NCI-H524 treated with DMSO at 0.1 percent for 48 hours (cell line): ENCODE data around the gene CDKN2C.

Experiments
- DNase-seq: peaks from one replicate; lab custom pipeline; 2025; lab: John Stamatoyannopoulos, UW

Gene CDKN2C

GRCh38 chr1:50966991-50967390 lies 3.1 kb upstream of the CDKN2C start:
- DNase-seq, result no peak

GRCh38 chr1:50967416-50968157 lies 2.5 kb upstream of the CDKN2C start:
- no peak for DNase-seq

DNA sequence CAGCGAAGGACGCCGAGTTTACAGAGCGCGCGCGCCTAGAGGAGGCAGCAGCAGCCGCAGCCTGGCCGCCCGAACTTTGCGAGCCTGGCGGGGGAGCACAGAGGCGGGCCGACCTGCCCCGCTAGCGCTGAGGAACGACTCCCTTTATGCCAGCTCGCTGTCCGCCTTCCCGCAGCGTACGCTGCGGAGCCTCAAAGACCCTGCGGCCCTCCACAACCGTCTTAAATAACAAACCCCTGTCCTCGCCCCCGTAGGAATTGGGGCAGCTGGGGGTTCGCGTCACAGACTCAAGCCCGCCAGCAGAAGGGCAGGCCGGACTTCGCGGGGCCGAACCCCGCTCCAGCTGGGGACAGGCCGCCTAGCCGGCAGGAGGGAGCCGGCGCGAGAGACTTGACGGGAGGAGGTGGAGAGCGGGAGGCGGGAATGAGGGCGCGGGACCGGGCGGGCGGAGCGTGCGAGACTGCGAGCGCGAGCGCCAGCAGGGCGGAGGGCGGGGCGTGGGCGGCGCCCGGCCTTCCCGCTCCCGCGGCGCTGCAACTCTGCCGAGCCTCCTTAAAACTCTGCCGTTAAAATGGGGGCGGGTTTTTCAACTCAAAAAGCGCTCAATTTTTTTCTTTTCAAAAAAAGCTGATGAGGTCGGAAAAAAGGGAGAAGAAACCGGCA lies 1.8 kb upstream of the CDKN2C start:
- peak; percentile 30 for DNase-seq

DNA sequence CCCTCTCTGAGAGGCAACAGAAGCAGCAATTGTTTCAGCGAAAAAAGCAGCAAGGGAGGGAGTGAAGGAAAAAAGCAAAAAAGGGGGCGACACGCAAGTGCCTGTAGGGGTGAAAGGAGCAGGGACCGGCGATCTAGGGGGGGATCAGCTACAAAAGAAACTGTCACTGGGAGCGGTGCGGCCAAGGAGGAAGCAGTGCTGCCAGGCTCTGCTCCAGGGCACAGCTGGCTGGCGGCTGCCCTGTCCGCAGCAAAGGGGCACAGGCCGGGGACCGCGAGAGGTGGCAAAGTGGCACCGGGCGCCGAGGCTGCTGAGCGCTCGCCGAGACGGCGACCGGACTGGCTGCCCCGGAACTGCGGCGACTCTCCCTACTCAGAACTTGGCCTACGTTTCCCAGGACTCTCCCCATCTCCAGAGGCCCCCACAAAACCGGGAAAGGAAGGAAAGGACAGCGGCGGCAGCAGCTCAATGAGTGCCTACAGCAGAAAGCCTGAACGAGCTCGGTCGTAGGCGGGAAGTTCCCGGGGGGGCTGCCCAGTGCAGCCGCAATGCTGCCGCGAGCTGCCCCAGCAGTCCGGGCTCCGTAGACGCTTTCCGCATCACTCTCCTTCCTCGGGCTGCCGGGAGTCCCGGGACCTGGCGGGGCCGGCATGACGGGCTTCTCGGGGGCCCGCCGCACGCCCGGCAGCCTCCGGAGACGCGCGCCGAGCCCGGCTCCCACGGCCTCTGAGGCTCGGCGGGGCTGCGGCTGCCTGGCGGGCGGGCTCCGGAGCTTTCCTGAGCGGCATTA lies 1.0 kb upstream of the CDKN2C start:
- DNase-seq, result no peak

DNA sequence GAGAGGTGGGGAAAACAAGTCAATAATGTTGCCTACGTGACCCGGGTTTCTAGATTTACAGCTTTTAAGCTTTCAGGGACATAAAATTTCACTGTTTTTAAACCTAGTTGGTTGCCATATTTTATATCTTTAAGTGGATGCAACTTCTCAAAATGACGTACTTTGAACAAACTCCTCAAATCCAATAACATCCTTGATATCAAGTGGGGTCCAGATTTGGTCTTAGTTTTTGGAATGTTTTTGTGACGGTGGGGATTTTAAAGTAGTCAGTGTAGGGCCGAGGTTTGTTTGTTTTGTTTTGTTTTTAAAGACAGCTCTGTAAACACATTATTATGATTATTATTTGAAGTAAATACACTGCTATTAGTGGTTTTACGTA lies 453 bp downstream of the CDKN2C start:
- DNase-seq, result no peak

- DNase-seq, result no peak
Measured at GRCh38 chr1:50970931-50971582, 1.0 kb downstream of the CDKN2C start.

DNA sequence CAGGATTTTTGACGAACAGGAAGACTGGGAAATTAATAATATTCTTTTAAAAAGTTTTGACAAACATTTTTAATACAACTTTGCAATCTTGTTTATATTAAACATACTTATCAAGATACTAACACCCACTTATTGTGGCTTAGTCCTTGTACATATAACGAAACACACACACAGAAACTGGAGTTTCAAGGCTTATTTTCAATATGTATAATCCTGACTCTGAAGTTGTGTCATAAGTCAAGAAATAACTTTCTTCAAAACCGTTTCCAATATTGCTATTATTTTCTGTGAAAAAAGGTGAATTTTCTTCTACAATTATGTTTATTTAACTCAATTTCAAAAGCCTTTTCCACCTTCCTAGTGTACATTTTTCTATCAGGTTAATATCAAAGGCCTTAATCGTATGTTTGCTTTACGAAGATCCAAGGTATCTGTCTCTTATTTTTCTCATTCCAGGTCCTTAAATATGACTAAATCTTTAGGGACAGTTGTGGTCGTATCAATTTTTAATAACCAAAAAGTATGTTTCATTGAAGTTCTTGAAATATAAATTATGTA lies 1.8 kb downstream of the CDKN2C start:
- no peak for DNase-seq

- DNase-seq, result no peak
Measured at GRCh38 chr1:50972766-50973165, 2.7 kb downstream of the CDKN2C start.

DNA sequence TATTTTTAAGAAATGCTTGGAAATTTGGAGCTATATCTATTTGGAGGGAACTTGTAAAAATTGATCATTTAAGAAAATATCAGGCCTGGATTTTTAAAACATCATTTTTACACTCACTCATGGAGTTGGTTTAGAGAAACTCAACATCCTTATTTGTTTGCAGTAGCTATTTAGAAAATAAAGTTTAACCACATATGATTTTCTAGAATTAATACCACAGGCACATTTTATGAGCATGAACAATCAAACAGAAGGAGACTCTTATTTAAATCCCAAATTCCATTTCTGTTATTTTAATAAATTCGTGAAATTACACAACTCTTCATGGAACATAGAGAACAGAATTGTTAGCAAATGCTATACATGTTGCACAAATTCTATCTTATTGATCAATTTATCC lies 3.2 kb downstream of the CDKN2C start:
- DNase-seq, result no peak

GRCh38 chr1:50973875-50974617 lies 4.0 kb downstream of the CDKN2C start:
- DNase-seq, result no peak

GRCh38 chr1:50974618-50974935 lies 4.5 kb downstream of the CDKN2C start:
- DNase-seq, result no peak

GRCh38 chr1:50975436-50975835 lies 5.4 kb downstream of the CDKN2C start:
- DNase-seq, result no peak

- DNase-seq, result peak; percentile 58
Measured at GRCh38 chr1:50976111-50976889, 6.3 kb downstream of the CDKN2C start.

- DNase-seq, result peak; percentile 63
Measured at GRCh38 chr1:50976890-50977574, 7.0 kb downstream of the CDKN2C start.

DNA sequence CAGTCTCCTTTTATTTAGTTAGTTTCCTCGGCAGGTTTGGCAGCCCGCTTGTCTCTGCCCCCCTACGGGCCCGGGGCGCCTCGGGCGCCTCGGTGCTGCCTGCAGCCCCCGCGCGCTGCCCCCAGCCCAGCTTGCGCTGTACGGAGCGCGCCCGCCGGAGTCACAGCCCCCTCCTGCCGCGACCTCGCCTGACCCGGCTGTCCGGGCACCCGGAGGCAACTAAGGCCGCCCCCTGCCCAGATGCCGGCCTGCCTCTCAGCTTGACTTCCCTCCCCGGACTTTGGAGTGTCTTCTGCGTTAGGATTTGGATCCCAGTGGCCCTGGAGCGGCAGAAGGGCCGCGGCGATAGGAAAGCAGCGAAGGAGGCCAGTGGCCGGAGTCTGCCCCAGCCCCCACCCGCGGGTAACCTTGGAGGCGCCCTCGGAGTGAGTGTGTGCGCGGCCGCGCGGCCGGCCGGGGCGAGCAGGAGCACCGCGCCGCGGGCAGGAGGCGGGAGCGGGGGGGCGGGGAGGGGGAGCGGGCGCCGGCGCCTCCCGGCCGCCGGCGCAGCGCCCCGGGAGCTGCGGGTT lies 7.6 kb downstream of the CDKN2C start:
- DNase-seq, result no peak

DNA sequence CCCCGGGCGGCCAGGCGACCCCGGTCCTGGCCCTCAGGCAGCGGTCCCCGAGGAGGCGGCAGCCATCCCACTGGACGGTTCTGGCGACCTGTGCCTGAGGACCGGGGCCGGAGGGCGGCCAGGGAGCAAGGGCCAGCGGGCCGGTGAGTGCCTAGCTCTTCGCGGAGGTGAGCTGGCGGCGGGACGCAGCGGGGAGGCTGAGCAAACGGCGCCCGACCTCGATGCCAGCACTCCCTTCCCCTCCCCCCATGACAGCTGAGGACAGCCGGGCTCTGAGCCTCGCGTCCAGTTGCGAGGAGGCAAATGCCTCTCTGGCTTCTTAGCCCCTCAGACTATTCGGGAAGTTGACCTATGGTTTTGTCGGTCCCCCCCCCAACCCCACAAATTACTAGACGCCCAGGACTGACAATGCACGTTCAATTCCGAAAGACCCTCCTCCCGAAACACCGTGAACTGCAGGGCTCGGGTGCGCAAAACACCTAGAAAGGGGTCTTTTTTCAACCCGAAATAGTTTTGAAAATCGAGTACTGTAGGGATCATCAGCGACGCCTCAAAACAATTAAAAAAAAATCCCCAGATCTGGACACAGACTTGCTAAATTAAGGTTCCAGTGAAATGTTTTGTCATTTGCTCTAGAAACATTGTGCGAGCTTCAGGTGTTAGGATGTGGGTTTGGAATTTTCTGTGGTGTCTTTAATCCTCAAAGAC lies 8.3 kb downstream of the CDKN2C start:
- peak; percentile 47 for DNase-seq

GRCh38 chr1:50978852-50979781 lies 9.1 kb downstream of the CDKN2C start:
- DNase-seq, result peak; percentile 48

- DNase-seq, result no peak
Measured at GRCh38 chr1:50979937-50980336, 9.9 kb downstream of the CDKN2C start.
